GM12801 (cell line): Measurements from ENCODE around the gene ZNF813.

ENCODE experiments used
- TF ChIP-seq, protein P1 (sequence below): IDR thresholded peaks from one replicate; pipeline ENCODE4 v1.5.1; 2011; ENCODE audit warnings: control low read depth; ENCODE audit not compliant: insufficient read length; ENCODE audit errors: extremely low read depth

Gene ZNF813

GRCh38 chr19:53467485-53468262 is at the start of gene ZNF813:
TSS of gene ZNF813 (plus strand) at chr19:53467733. CDS start at chr19:53483823, 16,090 bp downstream.
- TF ChIP-seq, protein P1, sequence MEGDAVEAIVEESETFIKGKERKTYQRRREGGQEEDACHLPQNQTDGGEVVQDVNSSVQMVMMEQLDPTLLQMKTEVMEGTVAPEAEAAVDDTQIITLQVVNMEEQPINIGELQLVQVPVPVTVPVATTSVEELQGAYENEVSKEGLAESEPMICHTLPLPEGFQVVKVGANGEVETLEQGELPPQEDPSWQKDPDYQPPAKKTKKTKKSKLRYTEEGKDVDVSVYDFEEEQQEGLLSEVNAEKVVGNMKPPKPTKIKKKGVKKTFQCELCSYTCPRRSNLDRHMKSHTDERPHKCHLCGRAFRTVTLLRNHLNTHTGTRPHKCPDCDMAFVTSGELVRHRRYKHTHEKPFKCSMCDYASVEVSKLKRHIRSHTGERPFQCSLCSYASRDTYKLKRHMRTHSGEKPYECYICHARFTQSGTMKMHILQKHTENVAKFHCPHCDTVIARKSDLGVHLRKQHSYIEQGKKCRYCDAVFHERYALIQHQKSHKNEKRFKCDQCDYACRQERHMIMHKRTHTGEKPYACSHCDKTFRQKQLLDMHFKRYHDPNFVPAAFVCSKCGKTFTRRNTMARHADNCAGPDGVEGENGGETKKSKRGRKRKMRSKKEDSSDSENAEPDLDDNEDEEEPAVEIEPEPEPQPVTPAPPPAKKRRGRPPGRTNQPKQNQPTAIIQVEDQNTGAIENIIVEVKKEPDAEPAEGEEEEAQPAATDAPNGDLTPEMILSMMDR = no peak

DNA sequence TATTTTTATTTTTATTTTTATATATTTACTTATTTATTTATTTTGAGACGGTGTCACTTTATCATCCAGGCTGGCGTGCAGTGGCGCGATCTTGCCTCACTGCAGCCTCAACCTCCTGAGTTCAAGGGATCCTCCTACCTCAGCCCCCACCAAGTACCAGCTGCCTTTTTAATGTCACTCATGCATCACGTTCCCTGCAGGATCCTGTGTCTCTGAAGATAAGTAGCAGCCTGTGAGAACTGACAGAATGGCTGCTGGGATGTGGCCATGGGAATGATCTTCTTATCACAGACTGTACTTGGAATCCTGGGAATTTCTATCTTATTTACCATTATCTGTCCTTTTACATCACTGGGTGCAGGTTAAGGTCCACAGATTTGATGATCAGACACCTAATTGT is 45.0 kb upstream of the ZNF813 start:
- TF ChIP-seq, protein P1 = no peak

DNA sequence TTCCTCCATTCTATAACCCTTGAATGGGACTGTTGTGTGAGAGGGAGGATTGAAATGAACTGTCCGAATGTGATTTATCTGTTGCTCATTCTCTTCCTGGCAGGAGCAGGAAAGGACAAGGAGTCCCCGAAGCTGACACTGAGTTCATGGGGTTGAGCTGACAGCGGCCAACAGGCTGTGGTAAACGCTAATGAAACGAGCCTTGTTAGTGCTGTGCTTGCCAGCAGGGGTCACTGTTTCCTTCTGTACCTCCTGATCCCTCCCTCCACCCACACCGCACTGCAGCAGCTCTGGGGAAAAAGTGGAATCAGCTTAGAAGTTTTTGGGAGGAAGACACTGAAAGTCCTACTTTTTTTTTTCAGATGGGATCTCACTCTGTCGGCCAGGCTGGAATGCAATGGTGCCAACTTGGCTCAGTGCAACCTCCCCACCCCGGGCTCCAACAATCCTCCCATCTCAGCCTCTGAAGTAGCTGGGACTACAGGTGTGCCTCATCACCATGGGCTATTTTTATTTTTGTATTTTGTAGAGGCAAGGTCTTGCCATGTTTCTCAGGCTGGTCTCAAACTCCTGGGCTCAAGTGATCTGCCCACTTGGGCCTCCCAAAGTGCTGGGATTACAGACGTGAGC is 42.5 kb upstream of the ZNF813 start:
- TF ChIP-seq, protein P1 = no peak

GRCh38 chr19:53431399-53432087 is 36.0 kb upstream of the ZNF813 start, which contains the start of gene ZNF761:
TSS of gene ZNF761 (plus strand) at chr19:53431984. CDS start at chr19:53447269, 15,285 bp downstream.
- TF ChIP-seq, protein P1 = no peak

DNA sequence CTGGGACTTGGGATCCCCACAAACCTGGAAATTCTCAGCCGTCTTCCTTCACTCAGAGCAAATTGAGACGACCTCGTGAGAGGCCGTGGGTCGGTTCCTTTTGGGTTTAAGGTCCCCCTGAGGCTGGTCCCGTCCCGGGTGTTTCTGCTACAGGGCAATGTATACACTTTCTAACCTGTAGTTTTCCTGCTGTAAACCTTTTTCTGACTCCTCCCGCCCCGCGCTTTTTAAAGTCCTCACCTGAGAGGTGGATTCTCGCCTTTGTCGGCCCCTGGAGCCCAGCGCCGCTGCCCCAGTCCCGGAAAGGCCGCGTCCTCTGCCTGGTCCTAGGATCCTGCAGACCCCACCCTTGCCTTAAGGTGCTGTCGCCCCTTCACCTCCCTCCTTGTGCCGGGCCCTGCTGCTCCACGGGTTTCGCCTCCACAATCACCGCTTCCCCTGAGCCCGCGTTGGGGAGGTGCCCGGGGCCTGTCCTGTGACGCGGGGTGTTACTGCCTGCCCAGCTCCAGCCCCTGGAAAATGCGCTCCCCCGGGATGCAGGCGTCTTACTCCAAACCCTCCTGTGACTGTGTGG is 35.4 kb upstream of the ZNF813 start:
- TF ChIP-seq, protein P1 = no peak

GRCh38 chr19:53455828-53456227 is 11.7 kb upstream of the ZNF813 start:
- TF ChIP-seq, protein P1 = no peak

GRCh38 chr19:53461866-53462265 is 5.7 kb upstream of the ZNF813 start:
- TF ChIP-seq, protein P1 = no peak
